Effector CD8-positive, alpha-beta T cell (primary cell): ENCODE measurements around the gene TAF3.

Experiments
- DNase-seq: peaks from one replicate; lab custom pipeline; 2025; lab: John Stamatoyannopoulos, UW

Gene TAF3

DNA sequence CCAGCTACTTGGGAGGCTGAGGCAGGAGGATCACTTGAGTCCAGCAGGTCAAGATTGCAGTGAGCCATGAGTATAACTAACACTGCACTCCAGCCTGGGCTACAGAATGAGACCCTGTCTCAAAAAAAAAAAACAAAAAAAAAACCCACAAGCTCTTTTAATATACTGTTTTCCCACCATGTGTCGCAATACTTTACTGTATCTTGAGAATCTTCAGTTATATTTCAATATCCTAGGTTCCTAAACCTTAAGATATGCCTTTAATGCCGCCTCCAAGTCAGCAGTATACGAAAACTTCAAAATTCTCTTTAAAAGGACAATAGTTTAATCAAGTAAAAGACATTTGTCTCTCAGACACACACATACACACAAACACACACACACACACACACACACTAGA lies 62.8 kb downstream of the TAF3 start:
- DNase-seq, result no peak

GRCh38 chr10:7886056-7886455 lies 67.8 kb downstream of the TAF3 start:
- DNase-seq, result no peak

DNA sequence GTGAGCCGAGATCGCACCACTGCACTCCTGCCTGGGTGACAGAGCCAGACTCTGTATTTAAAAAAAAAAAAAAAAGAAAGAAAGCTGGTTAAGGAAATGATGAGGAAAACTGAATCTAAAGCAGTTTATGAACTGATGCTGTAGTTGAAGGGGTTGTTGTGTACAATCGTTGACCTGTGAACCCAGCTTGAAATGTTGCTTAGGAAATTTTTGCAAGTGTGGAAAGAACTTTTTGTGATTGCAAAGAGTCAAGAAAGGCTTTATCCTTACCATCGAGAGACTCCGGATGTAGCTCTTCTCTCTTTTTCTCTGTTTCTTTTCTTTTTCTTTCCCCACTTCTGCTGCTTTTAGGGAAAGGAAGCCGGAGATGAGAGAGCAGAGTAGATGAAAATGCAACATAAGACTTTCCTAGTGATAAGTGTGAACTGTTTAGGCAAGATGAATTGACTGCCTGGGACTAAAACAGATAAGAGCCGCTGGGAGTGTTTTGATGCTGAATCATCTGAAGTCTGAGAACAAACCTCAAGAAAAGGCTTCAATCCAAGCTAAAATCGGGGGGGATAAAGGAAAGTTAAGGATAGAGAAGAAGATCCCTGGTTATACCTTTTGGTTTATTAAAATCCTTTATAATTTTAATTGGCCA lies 69.0 kb downstream of the TAF3 start:
- no peak for DNase-seq

DNA sequence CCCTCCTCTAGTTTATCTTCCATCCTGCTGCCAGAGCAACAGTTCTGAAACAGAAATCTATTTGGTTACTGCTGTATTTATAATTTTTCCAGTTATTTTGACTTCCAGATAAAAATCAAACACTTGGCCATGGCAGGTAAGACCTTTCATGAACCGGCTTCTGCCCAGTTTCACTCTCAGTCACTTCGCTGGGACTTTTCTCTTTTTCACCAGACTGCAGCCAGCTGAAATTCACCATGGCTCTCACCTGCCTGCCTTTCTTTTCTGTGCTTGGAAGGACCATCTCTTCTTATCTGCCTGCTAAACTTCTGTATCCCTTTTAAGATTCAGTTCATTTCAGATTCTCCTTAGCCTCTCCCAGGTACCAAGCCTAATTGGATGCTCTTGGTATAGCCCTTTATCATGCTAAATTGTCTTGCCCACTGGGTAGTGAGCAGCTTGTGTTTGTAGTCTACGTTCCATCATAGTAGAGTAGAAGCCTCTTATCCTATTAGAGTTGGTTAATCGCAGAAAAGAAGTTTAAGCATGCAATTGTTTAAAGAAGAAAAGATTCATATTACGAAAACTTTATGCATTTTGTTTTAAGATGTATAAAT lies 71.7 kb downstream of the TAF3 start:
- no peak for DNase-seq

DNA sequence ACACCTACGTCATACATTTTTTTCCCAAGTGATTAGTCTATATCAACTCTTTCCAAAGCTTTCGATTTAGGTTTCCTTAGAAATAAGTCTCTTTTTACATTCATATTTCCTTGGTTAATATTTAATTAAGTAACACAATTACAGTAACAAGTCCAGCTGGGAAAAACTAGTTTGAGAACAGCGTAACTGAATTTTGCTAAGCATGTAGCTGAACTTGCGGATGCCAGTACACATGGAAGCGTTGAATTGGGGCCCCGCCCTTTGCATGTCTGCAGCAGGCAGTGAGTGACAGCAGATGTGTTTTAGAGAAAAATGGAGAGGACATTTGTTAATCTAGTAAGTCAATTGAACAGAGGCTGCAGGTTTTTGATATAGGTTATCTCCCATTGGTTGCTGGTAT lies 72.5 kb downstream of the TAF3 start:
- no peak for DNase-seq

GRCh38 chr10:7891634-7892033 lies 73.3 kb downstream of the TAF3 start:
- DNase-seq, result no peak

- DNase-seq, result no peak
Observed at GRCh38 chr10:7892146-7892545, 73.8 kb downstream of the TAF3 start.

GRCh38 chr10:7895699-7896090 lies 77.4 kb downstream of the TAF3 start:
- no peak for DNase-seq

DNA sequence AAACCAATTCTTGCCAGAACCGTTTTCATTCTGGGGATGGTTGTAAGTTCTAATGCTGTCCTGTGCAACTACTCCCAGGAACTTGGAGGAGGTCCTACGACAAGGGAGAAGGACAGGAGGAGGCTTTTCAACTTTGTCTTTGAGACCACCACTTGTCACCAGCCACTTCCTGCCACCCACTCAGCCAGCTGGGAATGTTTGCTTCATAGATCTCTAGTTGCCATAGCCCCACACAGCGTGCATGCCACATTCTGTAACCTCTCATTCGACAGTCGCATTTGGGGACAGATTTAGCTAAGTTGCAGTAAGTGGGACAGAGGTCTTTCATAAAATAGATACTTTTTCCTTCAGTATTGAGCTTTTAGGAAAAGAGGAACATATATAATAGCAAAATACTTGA lies 78.0 kb downstream of the TAF3 start:
- no peak for DNase-seq

DNA sequence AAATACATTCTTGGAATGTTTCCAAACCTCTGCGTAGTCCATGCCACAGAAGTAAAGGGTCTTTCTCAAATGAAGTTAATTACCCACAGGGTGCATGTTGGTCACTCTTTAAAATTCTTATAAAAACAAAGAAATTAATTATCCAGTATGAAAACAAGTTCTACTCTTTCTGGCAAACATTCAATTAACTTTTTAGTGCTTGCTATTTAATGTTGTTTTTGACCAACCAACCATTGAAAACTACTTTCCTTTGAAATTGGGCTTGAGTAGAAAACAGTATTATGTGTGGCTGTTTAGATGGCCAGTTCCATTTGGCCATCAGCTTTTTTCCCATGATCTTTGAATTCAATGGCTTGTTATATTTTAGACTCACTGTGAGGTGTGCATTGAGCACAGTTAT lies 83.0 kb downstream of the TAF3 start:
- no peak for DNase-seq

DNA sequence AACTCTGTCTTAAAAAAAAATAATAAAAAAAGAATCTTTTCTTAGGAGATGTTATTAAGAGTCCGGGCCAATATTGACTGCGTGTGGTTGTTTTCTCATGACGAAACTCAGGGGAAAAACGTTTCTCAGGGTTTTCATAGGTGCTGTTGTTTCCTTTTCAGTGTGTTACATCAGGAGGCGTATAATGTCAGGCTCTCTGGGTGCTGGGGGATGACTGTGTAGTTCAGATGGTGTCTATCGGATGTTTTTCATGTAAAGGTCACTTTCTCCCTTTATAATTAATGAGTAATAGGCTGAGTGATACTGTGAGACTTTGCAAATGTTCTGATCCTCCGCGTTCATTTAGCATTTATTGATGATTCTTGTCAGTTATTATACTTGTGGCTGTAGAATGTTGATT lies 84.1 kb downstream of the TAF3 start:
- DNase-seq, result no peak

DNA sequence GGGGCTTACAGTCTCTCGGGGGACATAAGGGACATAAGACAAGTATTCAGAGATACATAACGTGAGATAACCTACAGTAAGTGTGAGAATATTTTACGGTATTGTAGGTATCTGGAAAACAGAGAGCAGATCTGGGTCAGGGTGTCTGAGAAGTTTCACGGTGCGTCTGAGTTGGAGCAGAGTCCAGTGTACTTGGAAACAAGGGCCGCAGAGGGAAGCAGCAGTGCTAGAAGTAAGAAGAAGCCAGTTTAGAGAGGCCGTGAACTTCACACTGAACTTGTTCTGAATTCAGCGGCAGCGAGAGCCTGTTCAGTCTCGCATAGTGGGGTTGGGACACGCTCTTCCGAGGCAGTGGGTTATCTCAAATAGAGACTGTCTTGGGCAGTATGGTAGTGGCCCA lies 85.5 kb downstream of the TAF3 start:
- DNase-seq, result no peak

DNA sequence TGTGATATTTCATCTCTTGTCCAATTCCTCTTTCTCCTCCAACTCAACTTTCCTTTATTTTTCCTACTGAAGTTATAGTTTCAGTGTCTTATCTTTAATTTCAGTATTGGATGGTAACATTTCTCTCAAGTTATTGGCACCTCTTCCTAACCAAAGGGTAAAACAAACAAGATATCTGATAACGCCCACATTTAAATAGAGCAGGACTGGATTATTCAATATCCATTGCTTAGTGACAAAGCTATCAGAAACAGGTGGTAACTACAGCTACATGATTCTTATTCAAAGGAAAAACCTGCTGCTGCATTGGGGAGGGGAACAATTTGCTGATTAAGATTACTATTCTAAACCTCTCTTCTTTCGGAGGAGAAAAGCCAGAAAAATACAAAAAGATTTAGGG lies 87.8 kb downstream of the TAF3 start:
- no peak for DNase-seq

DNA sequence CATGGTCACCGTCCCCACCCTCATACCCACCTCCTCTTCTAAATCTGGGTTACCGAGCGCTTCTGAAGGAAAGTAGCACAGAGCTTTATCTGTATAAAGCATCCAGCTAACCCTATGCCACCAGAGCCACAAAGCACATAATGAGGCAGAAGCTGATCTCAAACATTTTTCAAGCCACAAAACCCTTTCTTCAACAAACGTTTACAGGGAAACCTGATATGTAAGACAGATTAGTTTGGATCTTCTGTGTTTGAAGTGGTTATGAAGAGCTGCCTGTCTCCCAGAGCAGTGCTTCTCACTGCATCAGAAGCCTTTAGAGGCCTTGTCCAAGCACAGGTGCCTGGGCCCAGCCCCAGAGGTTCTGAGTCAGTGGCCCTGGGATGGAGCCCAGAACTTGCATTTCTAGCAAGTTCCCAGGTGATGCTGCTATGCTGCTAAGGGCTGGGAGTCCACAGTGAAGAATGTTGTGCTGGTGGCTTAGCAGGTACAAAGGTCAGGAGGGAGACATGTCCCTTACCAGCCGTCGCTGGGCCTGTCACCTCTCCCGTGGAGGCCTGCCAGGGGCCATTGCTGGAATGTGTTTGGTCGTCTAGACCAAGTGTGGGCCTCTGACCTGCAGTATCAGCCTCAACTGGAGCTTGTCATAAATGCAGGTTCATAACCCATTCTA lies 90.4 kb downstream of the TAF3 start:
- DNase-seq, result no peak

DNA sequence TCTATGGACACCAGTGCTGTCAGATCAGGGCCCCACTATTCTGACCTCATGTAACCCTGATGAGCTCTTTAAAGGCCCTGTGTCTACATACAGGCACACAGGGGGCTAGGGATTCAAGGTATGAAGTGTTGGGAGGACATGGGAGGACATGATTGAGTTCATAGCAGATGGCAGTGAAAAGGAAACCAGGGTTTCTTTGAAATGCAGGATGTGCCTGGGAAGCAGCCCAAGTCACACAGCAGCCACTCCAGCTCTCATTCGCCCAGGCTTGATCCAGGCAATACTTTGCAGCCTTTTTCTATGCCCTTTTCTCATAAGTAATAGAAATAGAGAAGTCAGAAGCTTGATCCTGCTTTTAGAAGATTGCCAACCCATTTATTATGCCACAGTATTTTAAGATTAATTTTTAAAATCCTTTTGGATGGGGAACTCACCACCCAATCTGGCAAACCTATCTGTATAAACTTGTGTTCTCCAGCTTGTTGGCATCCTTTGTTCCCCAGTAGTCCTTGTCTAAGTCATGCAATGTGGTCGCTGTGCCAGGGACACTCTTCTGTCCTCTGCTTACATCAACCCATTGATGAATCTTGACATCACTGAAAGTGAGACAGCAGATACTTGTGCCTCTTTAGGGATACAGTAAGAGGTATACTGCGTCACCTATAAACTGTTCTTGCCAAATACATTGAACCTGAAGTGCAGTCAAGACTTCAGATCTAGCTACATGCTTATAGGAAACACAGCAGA lies 95.0 kb downstream of the TAF3 start:
- DNase-seq, result no peak

GRCh38 chr10:7915923-7916536 lies 97.7 kb downstream of the TAF3 start:
- no peak for DNase-seq

GRCh38 chr10:7917736-7918135 lies 99.4 kb downstream of the TAF3 start:
- DNase-seq, result no peak

DNA sequence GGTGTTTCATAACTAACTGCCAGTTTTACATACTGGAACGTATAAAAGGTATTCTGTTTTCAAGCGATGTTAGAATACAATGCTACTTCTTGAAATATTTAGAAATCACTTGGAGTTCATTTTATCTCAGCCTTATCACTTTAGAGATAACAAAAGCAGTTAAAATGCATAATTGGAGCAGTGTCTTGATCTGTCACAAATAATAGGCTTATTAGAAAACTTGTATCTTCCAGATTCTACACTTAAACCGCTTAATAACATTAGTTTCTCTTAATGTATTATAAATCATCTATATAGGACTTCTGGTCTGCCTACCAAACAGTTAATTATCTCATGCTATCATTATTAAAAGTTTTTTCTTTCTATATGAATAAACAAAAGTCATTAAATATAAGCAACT lies 104.4 kb downstream of the TAF3 start:
- DNase-seq, result no peak

- DNase-seq, result no peak
Observed at GRCh38 chr10:7928536-7928935, 110.2 kb downstream of the TAF3 start.

GRCh38 chr10:7932301-7933036 lies 114.2 kb downstream of the TAF3 start:
- DNase-seq, result no peak

- DNase-seq, result no peak
Observed at GRCh38 chr10:7933262-7933661, 115.0 kb downstream of the TAF3 start.

DNA sequence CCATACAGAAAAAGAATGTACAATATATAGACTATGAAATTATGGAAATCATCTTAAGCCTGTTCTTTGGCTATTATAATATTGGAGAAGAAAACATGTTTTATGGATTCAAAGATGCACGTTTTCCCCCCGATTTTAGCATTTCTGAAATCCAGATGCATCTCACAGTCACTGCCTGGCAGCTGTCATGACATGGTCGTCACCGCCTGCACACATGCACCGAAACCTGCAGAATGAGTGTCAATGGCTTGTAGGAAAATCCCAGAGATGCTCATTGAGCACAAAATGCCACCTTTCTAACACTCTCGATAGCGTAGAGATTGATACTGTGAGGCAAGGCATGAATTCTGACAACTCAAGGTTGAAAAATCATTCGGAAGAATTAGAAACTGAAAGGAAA lies 115.5 kb downstream of the TAF3 start:
- no peak for DNase-seq
